Lower leg skin (tissue), 3 donors: Measurements from ENCODE around the gene MYL6B.

Experiments
- POLR2A ChIP-seq, 2 donors: fragments of 450-650 bp; IDR thresholded peaks; one replicate each; pipeline ENCODE4 v1.6.1; 2016 to 2017; ENCODE audit warnings: antibody characterized with exemption in 2 of 2, mild to moderate bottlenecking in 1 of 2, moderate library complexity in 1 of 2
- TF ChIP-seq, protein P1 (sequence below), 3 donors: fragments of 450-650 bp; IDR thresholded peaks; one replicate each; pipeline ENCODE4 v1.5.1; 2016; ENCODE audit warnings: antibody characterized with exemption in 3 of 3, mild to moderate bottlenecking in 3 of 3, moderate library complexity in 2 of 3

DNA sequence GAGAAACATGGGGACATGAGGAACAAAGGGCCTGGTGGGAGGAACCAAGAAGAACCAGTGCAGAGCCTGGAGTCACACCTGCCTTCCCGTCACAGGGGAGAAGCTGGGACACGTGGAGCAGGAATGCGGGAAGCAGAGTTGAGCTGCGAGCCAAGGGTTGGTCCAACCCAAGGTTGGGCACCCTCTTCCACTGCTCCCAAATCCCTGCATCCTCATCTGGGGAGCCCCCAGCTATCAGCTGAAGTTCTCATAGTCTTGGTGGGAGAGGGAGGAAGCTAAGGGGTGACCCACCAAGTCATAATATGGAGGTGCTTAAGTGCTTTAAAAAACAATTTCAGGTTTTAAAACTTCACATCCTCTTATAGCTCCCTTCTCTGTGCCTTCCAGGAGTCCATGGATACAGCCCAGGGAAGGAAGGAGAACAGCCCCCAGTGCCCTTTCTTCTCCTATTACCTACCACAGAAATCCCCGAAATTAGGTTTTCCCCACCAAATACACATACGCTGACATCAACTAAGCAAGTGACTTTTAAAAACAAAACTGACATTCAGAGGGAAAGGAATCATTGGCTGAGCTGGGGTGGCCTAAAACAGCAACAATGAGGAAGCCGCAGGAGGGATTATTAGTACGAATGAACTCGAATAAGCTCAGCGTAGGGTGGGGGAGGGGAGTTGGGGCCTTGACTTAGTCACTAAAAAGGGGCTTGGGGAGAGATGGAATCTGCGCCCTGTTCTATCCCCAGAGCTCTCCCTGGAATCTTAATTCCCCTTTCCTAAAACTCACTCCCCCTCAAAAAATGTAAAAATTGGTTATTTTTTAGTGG, 10.3 kb downstream of the MYL6B start:
- TF ChIP-seq POLR2A (IDR thresholded peaks at IDR 0.05): no peak
- TF ChIP-seq, protein P1, sequence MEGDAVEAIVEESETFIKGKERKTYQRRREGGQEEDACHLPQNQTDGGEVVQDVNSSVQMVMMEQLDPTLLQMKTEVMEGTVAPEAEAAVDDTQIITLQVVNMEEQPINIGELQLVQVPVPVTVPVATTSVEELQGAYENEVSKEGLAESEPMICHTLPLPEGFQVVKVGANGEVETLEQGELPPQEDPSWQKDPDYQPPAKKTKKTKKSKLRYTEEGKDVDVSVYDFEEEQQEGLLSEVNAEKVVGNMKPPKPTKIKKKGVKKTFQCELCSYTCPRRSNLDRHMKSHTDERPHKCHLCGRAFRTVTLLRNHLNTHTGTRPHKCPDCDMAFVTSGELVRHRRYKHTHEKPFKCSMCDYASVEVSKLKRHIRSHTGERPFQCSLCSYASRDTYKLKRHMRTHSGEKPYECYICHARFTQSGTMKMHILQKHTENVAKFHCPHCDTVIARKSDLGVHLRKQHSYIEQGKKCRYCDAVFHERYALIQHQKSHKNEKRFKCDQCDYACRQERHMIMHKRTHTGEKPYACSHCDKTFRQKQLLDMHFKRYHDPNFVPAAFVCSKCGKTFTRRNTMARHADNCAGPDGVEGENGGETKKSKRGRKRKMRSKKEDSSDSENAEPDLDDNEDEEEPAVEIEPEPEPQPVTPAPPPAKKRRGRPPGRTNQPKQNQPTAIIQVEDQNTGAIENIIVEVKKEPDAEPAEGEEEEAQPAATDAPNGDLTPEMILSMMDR (IDR thresholded peaks at IDR 0.05): no peak
